Uterus (tissue), 4 donors: ENCODE data around the gene NOL4L. TPM values are rescaled to one million over a fixed set of nuclear protein-coding genes. Genes with fewer than 3 reads are reported as not detected.
"Not testable (repeated sequence)": the region's sequence is repeated elsewhere in the genome, so short reads cannot be mapped to it uniquely, and the experiment has no call there.

Experiments used
- DNase-seq, 2 donors: peaks; one replicate each; pipeline ENCODE4 v3.0.0-alpha.2; 2019 to 2020
- H3K27ac ChIP-seq, 2 donors: fragments of 200-600 bp; sonication (generic); 1 replicate in 1 of 2; 2 replicates in 1 of 2; pipeline ENCODE4 v1.5.1; 2016 to 2018
- H3K27me3 ChIP-seq, 2 donors: fragments of 200-600 bp; sonication (generic); one replicate each; pipeline ENCODE4 v1.5.1; 2018 to 2019; ENCODE audit warnings: control low read depth in 1 of 2
- H3K36me3 ChIP-seq, 2 donors: fragments of 200-600 bp; sonication (generic); one replicate each; pipeline ENCODE4 v1.5.1; 2019; ENCODE audit warnings: control low read depth in 1 of 2
- H3K4me1 ChIP-seq, 2 donors: fragments of 200-600 bp; sonication (generic); one replicate each; pipeline ENCODE4 v1.5.1; 2018 to 2019; ENCODE audit warnings: control low read depth in 1 of 2
- H3K4me3 ChIP-seq, 2 donors: fragments of 200-600 bp; sonication (generic); 1 replicate in 1 of 2; 2 replicates in 1 of 2; pipeline ENCODE4 v1.5.1; 2018 to 2019; ENCODE audit warnings: mild to moderate bottlenecking in 1 of 2
- H3K9me3 ChIP-seq, 2 donors: fragments of 200-600 bp; sonication (generic); one replicate each; pipeline ENCODE4 v1.5.1; 2019; ENCODE audit warnings: control low read depth in 1 of 2
- CTCF ChIP-seq, 4 experiments: fragments of 200-600 bp in 2 of 4; fragments of 450-650 bp in 2 of 4; sonication (generic) in 2 of 4; IDR thresholded peaks; one replicate each; pipeline ENCODE4 v1.5.1; 2016 to 2019; ENCODE audit warnings: antibody characterized with exemption in 4 of 4, mild to moderate bottlenecking in 2 of 4, moderate library complexity in 1 of 4
- POLR2A ChIP-seq, 2 donors: fragments of 450-650 bp; IDR thresholded peaks; one replicate each; pipeline ENCODE4 v1.6.1; 2016; ENCODE audit warnings: antibody characterized with exemption in 2 of 2, mild to moderate bottlenecking in 1 of 2, moderate library complexity in 1 of 2
- intact Hi-C: fragments of 100-400 bp; cut with DNase I; formaldehyde crosslinking; loops from one replicate; pipeline ENCODE4 v1.15.1; 2023; ENCODE audit warnings: low total_unique reads
- total RNA-seq, 4 donors: library from RNA; depleted of rRNA in 3 of 4; stranded (reverse); fragments of >200 nt in 3 of 4; gene quantifications; one replicate each; pipeline versions ENCODE4 v1.1.0 to v1.2.4, GENCODE V29; 2014 to 2023
- donor health status: DM: yes; HTN: yes; CAD: no.

The NOL4L gene
- total RNA-seq, 4 donors from 2014 or later, result 6.2 to 31.1 (median 9.6) TPM

GRCh38 chr20:32466739-32467505 lies 118.2 kb downstream of the NOL4L start:
- TF ChIP-seq CTCF (IDR thresholded peaks at IDR 0.05) (no peak), POLR2A (IDR thresholded peaks at IDR 0.05) (no peak)
- H3K4me1 ChIP-seq, result peaks cover 0 to 17% of the 10 kb centered on the region in 2 donors

GRCh38 chr20:32465901-32466675 lies 119.0 kb downstream of the NOL4L start:
- H3K9me3 ChIP-seq, H3K27me3 ChIP-seq, DNase-seq, intact Hi-C loops, H3K4me3 ChIP-seq, H3K36me3 ChIP-seq: not testable (repeated sequence)
- Histone ChIP-seq H3K27ac (peak overlapping the region; percentile 55 to 62), H3K4me1 (peaks cover 0 to 17% of the 10 kb centered on the region in 2 donors)

More at GRCh38 chr20:32466739-32467505, 118.2 kb downstream of the NOL4L start:
- Histone ChIP-seq H3K4me3 (no peak overlapping the region), H3K36me3 (no peaks in the 10 kb centered on the region), H3K27me3 (no peaks in the 10 kb centered on the region), H3K9me3 (no peaks in the 10 kb centered on the region), H3K27ac (peak overlapping the region; percentile 0 to 55)
- intact Hi-C loops, result no loop called here
- no peak for DNase-seq

- peak overlapping the region; percentile 55 to 62 for H3K27ac ChIP-seq
- H3K9me3 ChIP-seq, result no peaks in the 10 kb centered on the region
- H3K4me1 ChIP-seq, result peaks cover 0 to 17% of the 10 kb centered on the region in 2 donors
- no peaks in the 10 kb centered on the region for H3K27me3 ChIP-seq
- no peaks in the 10 kb centered on the region for H3K36me3 ChIP-seq
- DNase-seq, result peak; percentile 63 to 69
- TF ChIP-seq CTCF (IDR thresholded peaks at IDR 0.05), result no peak
- TF ChIP-seq POLR2A (IDR thresholded peaks at IDR 0.05), result no peak
- intact Hi-C loops, result no loop called here
- H3K4me3 ChIP-seq, result no peak overlapping the region
These were observed 119.8 kb downstream of the NOL4L start for GRCh38 chr20:32465092-32465900.

DNA sequence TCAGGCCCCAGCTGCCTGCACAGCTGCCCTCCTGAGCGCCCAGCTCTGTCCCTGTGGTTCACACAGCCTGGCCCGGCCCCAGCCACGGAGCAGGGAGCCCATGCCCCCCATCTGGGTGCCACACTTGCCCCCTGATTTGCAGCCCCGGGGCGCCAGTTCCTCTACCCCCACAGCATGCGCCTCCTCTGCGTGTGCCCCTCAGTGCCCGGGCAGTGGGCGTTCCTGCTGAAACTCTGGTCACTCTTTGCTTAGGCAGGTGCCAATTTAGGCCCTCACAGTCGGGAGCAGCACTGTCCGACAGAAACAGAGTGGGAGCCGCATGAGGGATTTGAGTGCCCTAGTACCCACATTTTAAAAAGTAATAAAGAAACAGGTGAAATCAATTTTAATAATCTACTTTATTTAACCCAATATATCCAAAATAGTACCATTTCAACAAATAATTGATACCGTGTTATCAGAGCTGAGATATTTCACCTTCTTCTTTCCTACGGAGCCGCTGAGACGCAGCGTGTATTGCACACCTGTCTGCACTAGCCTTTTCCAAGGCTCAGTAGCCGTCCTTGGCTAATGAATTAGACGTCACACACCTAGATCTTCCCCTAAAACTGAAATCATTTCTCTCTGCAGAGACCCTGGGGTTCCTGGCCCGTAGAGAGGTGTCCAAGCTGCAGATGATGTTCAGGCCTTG lies 120.6 kb downstream of the NOL4L start:
- TF ChIP-seq CTCF (IDR thresholded peaks at IDR 0.05), result no peak
- TF ChIP-seq POLR2A (IDR thresholded peaks at IDR 0.05), result no peak
- Histone ChIP-seq H3K27me3 (no peaks in the 10 kb centered on the region), H3K4me3 (no peak overlapping the region), H3K4me1 (peaks cover 0 to 17% of the 10 kb centered on the region in 2 donors), H3K9me3 (no peaks in the 10 kb centered on the region), H3K27ac (no peak overlapping the region), H3K36me3 (no peaks in the 10 kb centered on the region)
- intact Hi-C loops, result no loop called here
- no peak for DNase-seq
